B cell (primary cell): ENCODE data around the gene ANKRD13D.

ENCODE experiments used
- EZH2 ChIP-seq: IDR thresholded peaks from 2 replicates; pipeline ENCODE4 v1.6.1; 2012; ENCODE audit warnings: borderline replicate concordance, low read depth, mild to moderate bottlenecking, moderate library complexity, low read length; ENCODE audit not compliant: insufficient read depth, poor library complexity, severe bottlenecking
- TF ChIP-seq, protein P1 (sequence below): fragments of 200-600 bp; IDR thresholded peaks from one replicate; pipeline ENCODE4 v1.8.0; 2022; ENCODE audit warnings: antibody characterized with exemption, mild to moderate bottlenecking

DNA sequence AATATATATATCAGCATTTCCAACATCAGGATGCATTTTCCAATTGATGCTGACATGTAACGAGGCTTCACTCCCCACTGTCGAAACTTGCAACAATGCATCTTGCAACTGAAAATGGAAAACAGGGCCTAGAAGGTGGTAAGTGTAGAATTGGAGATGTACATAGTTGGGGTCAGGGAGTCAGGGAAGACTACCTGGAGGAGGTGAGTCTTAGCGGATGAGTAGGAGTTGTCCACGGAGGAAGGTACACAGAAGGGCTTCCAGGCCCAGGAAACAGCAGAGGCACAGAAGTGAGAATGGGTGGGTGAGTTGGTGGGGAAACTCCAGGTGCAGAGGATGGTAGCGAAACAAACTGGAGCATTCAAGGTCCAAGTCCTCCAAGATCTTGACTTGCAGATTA is 24.8 kb upstream of the ANKRD13D start:
- TF ChIP-seq, protein P1, sequence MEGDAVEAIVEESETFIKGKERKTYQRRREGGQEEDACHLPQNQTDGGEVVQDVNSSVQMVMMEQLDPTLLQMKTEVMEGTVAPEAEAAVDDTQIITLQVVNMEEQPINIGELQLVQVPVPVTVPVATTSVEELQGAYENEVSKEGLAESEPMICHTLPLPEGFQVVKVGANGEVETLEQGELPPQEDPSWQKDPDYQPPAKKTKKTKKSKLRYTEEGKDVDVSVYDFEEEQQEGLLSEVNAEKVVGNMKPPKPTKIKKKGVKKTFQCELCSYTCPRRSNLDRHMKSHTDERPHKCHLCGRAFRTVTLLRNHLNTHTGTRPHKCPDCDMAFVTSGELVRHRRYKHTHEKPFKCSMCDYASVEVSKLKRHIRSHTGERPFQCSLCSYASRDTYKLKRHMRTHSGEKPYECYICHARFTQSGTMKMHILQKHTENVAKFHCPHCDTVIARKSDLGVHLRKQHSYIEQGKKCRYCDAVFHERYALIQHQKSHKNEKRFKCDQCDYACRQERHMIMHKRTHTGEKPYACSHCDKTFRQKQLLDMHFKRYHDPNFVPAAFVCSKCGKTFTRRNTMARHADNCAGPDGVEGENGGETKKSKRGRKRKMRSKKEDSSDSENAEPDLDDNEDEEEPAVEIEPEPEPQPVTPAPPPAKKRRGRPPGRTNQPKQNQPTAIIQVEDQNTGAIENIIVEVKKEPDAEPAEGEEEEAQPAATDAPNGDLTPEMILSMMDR, result no peak
- no peak for TF ChIP-seq EZH2
